Sigmoid colon (tissue), 4 donors: Measurements from ENCODE around the gene CCSAP.

Experiments
- EP300 ChIP-seq, 4 donors: sonication (generic); formaldehyde crosslinking; IDR thresholded peaks; one replicate each; pipeline ENCODE4 v1.6.1; 2017; ENCODE audit warnings: antibody characterized with exemption in 4 of 4
- POLR2A ChIP-seq, 2 donors: fragments of 450-650 bp; IDR thresholded peaks; one replicate each; pipeline ENCODE4 v1.6.1; 2016; ENCODE audit warnings: antibody characterized with exemption in 2 of 2, mild to moderate bottlenecking in 2 of 2, moderate library complexity in 2 of 2
- POLR2AphosphoS5 ChIP-seq, 4 donors: sonication (generic); formaldehyde crosslinking; IDR thresholded peaks; one replicate each; pipeline ENCODE4 v1.6.1; 2017; ENCODE audit warnings: antibody characterized with exemption in 4 of 4
- TF ChIP-seq, protein P1 (sequence below), 4 experiments: fragments of 450-650 bp in 3 of 4; fragments of 200-600 bp in 1 of 4; IDR thresholded peaks; one replicate each; pipeline ENCODE4 v1.5.1; 2016 to 2019; ENCODE audit warnings: antibody characterized with exemption in 4 of 4, mild to moderate bottlenecking in 3 of 4, moderate library complexity in 2 of 4

DNA sequence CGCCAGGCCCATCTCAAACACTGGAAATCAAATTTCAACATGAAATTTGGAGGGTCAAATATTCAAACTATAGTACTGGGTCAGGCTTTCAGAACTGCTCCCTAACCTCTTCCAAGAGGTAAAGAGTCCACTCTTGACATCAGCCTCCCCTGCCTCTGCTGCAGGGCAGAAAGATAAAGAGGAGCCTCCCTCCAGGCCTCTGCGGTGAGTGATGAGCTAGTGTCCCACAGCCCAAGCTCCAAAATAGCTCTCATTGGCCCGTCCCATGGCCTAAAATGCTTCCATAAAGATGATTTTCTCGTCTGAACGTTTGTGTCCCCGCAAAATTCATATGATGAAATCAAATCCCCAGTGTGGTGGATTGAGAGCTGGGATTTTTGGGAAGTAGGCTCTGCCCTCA, 33.7 kb upstream of the CCSAP start:
- TF ChIP-seq, protein P1, sequence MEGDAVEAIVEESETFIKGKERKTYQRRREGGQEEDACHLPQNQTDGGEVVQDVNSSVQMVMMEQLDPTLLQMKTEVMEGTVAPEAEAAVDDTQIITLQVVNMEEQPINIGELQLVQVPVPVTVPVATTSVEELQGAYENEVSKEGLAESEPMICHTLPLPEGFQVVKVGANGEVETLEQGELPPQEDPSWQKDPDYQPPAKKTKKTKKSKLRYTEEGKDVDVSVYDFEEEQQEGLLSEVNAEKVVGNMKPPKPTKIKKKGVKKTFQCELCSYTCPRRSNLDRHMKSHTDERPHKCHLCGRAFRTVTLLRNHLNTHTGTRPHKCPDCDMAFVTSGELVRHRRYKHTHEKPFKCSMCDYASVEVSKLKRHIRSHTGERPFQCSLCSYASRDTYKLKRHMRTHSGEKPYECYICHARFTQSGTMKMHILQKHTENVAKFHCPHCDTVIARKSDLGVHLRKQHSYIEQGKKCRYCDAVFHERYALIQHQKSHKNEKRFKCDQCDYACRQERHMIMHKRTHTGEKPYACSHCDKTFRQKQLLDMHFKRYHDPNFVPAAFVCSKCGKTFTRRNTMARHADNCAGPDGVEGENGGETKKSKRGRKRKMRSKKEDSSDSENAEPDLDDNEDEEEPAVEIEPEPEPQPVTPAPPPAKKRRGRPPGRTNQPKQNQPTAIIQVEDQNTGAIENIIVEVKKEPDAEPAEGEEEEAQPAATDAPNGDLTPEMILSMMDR (IDR thresholded peaks at IDR 0.05) = no peak
- TF ChIP-seq POLR2AphosphoS5 (IDR thresholded peaks at IDR 0.05) (no peak), POLR2A (IDR thresholded peaks at IDR 0.05) (no peak), EP300 (IDR thresholded peaks at IDR 0.05) (no peak)
